IPS-20b (cell line): ENCODE results near the gene PLEKHG3.

Experiments used
- H3K27ac ChIP-seq: one replicate; pipeline ENCODE4 v1.5.1; 2013; ENCODE audit warnings: low read length
- H3K27me3 ChIP-seq: 2 replicates; pipeline ENCODE4 v1.6.1; 2013; ENCODE audit warnings: mild to moderate bottlenecking, low read length, inconsistent platforms; ENCODE audit not compliant: insufficient read depth
- H3K36me3 ChIP-seq: 2 replicates; pipeline ENCODE4 v1.6.1; 2013; ENCODE audit warnings: low read depth, mild to moderate bottlenecking, inconsistent platforms, low read length, moderate library complexity; ENCODE audit not compliant: insufficient read depth
- H3K4me1 ChIP-seq: 2 replicates; pipeline ENCODE4 v1.6.1; 2013; ENCODE audit warnings: mild to moderate bottlenecking, control low read depth, inconsistent platforms, low read length, moderate library complexity; ENCODE audit not compliant: insufficient read depth
- H3K4me3 ChIP-seq: 2 replicates; pipeline ENCODE4 v1.5.1; 2013; ENCODE audit warnings: mild to moderate bottlenecking, low read length, inconsistent platforms
- H3K9ac ChIP-seq: 2 replicates; pipeline ENCODE4 v1.6.1; 2013; ENCODE audit warnings: low read depth, mild to moderate bottlenecking, inconsistent platforms, low read length, moderate library complexity
- H3K9me3 ChIP-seq: 2 replicates; pipeline ENCODE4 v1.6.1; 2013; ENCODE audit warnings: mild to moderate bottlenecking, low read depth, low read length, inconsistent platforms; ENCODE audit not compliant: insufficient read depth

Gene PLEKHG3

DNA sequence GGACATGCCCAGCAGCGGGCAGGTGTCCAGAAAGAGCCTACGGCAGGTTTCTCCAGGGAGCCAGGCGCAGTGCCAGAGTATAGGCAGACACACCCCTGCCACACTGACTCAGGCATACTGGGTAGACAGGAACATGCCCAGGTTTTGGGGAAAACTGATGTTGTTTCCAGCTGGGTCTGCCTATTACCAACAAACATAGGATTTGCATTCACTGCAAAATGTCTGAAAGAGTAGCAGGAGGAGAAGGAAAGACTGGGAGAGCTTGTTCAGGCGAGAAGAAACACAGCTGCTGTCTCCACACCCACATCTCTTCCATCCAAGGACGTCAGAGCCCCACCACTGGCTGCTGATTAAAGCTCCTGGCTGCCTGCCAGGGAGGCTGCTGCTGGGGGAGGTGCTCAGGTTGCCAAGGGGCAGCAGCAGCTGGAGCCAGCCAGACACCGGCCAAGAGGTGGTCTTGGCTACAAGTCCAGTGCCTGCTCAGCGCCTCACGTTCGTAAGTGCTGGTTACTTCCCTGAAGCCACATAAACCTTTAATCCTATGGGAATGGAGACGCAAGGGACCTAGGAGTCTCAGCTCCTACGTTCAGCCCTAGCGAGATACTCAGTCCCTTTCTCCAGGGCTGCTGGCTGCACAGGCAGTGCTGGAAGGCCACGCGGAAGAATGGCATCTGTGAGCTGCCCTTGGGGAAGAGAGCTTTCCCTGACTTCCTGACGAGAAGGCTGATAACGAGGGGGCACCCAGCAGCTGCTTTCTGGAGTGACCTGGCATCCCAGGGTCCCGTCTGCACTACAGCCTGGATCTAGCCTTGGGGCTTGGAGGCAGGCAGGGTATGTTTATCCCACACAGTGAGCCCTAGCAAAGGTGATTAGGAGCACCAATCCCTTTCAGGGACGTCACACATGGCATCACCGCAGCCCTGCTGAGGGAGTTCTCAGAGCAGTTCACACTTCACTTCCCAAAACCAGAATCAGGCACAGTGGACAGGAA is 58.1 kb downstream of the PLEKHG3 start:
- no peaks in the 10 kb centered on the region for H3K9me3 ChIP-seq
- H3K4me3 ChIP-seq = no peak overlapping the region
- no peak overlapping the region for H3K27ac ChIP-seq
- no peaks in the 10 kb centered on the region for H3K36me3 ChIP-seq
- H3K27me3 ChIP-seq = peaks cover 14% of the 10 kb centered on the region
- no peak overlapping the region for H3K9ac ChIP-seq
- peaks cover 22% of the 10 kb centered on the region for H3K4me1 ChIP-seq

DNA sequence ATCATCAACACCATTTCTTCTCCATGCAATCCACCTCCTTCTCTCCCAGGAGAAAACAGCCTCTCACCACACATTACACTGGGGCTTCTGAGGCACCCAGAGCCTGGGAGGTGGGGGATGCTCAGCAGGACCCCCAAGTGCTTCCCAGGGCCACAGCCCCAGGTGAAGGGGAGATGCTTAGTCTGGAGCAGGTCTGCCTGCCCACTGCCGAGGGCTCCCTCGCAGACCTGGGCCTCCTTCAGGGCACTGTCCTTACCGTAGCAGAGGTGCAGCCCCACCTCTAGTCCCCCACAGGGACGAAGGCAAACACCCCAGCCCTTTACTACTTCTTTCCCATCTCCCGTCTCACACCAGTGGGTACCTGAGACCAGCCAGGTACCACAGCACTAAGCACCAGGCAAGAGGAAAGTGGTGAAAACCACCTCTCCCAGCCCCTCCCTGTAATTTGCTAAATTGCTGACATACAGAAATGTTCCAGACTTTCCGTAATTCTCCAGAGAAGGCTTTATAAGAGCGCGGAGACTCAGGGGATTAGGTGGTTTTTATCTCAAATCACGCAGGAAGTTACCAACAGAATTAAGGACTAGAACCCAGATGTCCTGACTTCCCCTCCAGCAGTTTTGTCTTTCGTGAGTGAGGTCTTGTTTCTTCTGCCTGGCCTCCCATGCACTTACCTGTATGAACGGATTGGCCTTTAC is 59.0 kb downstream of the PLEKHG3 start:
- no peaks in the 10 kb centered on the region for H3K36me3 ChIP-seq
- no peak overlapping the region for H3K4me3 ChIP-seq
- H3K4me1 ChIP-seq = peaks cover 18% of the 10 kb centered on the region
- peaks cover 14% of the 10 kb centered on the region for H3K27me3 ChIP-seq
- H3K9ac ChIP-seq = no peak overlapping the region
- H3K27ac ChIP-seq = no peak overlapping the region
- H3K9me3 ChIP-seq = no peaks in the 10 kb centered on the region

DNA sequence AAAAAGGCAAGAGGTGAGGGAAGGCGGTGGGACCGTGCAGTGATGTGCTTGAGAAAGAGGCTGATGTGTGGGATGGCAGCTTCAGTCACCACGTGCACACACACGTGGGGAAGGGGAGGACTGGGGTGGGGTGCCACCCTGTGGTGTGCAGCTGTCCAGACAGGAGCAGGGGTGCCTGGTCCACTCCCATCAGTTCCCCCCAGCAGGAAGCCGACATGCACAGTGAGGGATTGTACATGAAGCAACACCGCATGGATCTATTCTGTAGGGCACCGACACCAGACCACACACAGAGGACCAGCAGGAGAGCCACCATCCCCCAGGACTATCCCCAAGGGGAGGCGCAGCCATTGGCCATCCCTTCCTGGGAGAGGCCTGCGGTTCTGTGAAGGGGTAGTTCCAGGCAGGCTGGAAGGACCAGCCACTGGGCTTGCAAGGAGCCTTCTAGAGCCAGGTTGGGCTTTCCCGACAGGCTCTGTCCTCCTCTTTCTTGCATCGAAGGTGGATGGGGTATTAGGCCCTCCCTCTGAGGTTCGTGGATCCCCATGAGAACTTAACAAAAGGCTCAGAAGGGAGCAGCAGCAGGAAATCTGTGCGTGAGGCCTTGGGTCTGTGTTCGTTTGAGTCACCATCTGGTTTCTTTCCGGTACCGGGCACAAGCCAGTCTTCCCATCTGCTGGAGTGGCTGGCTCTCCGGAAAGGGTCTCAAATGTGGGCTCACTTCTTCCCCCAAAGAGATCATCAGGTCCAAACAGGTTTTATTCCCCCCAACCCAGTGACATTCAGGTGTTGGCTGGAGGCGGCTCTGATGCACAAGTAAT is 59.8 kb downstream of the PLEKHG3 start:
- H3K27me3 ChIP-seq = peaks cover 14% of the 10 kb centered on the region
- no peak overlapping the region; the same call in 1 of the 2 replicates for H3K4me3 ChIP-seq
- H3K36me3 ChIP-seq = no peaks in the 10 kb centered on the region
- peaks cover 14% of the 10 kb centered on the region for H3K4me1 ChIP-seq
- no peak overlapping the region for H3K27ac ChIP-seq
- no peaks in the 10 kb centered on the region for H3K9me3 ChIP-seq
- H3K9ac ChIP-seq = no peak overlapping the region; the same call in 1 of the 2 replicates

DNA sequence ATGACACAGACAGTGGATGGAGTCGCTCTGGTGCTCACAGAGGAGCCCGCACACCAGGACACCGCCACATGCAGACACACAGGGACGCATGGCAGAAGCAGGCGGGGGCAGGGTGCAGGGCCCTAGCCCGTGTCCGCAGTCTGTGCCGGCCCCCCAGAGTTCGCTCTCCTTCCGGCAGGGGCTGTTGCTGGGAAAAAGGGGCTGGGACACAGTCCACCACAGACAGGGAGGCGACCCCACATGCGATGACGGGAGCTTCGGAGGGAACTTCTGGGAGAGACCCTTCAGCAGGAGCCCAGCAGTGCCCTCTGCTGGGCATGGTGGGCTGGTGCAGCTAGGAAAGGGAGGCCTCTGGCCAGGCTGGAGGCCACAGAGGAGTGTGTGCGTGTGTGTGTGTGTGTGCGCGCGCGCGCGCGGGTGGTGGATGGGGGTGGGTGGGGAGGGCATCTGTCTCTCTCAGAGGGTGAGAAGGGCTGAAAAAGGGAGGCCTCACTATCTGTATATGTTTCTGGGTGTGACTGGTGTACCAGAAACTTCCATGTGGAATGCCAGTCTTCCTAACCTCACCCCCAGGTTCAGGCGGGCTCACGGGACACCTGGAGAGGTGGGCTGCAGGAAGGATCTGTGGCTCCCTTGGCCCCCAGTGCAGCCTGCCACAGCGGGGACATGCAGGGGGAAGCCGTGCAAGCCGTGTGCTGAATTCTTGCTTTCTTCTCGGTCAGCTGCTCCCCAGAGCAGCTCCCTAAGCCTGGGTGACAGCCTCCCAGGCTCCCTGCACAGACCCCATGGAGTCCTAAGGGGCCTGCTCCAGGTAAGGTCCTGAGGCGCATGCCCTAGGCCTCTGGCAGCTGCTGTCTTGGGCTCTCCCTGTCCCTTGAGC is 60.7 kb downstream of the PLEKHG3 start:
- H3K27me3 ChIP-seq = peaks cover 14% of the 10 kb centered on the region
- H3K9me3 ChIP-seq = no peaks in the 10 kb centered on the region
- H3K4me3 ChIP-seq = peak overlapping the region; percentile 34; the same call in 1 of the 2 replicates
- no peaks in the 10 kb centered on the region for H3K36me3 ChIP-seq
- H3K9ac ChIP-seq = no peak overlapping the region; the same call in 1 of the 2 replicates
- peaks cover 14% of the 10 kb centered on the region for H3K4me1 ChIP-seq
- no peak overlapping the region for H3K27ac ChIP-seq

DNA sequence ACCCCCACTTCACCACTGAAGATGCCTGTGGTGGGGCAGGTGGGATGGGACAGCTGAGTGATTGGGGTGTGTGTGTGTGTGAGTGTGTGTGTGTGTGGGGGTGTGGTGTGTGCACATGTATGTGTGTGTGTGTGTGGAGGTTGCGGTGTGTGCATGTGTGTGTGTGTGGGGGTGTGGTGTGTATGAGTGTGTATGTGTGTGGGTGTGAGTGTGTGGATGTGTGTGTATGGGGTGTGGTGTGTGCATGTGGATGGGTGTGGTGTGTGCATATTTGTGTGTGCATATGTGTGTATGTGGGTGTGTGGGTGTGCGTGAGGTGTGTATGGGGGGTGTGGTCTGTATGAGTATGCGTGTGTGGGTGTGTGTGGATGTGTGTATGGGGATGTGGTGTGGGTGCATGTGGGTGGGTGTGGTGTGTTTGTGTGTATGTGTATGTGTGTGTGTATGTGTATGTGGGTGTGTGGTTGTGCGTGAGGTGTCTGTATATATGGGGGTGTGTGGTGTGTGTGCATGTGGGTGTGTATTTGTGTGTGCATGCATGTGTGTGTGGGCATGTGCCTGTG is 61.6 kb downstream of the PLEKHG3 start:
- H3K27me3 ChIP-seq = peaks cover 14% of the 10 kb centered on the region
- no peaks in the 10 kb centered on the region for H3K9me3 ChIP-seq
- H3K4me1 ChIP-seq = peaks cover 14% of the 10 kb centered on the region
- no peak overlapping the region for H3K4me3 ChIP-seq
- H3K9ac ChIP-seq = no peak overlapping the region
- no peak overlapping the region for H3K27ac ChIP-seq
- no peaks in the 10 kb centered on the region for H3K36me3 ChIP-seq

DNA sequence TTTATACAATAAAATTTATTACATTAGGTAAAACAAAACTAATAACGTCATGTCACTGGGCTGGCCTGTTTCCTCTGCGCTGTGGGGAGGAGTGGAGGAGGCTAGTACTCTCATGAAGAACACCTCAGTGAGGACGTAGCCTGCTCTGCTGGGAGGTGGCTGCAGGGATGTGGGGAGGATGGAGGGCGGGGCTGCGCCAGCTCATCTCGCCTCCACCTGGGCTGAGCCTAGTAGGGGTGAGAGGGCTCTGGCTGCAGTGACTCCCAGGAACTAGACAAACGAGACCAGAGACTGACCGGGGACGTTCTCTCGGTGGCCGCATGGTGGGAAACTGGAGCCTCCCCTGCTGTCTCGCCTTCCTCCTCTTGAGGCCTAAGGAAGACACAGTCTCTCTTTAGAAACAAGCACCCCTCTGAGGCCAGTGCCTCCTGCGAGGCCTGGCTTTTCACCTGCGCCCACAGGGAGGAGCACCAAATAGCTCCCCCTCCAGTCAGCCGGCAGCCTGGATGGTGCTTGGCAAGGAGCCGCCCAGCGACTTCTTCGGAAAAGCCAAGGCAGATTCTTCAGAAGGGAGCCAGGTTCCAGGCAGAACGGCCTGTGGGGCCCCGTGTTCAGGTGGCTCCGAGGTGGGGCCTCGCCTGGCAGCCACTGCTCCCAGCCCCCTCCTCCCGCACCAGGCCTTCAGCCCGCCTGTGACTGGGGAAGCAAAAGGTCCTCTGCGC is 62.4 kb downstream of the PLEKHG3 start:
- Histone ChIP-seq H3K9ac (no peak overlapping the region), H3K9me3 (no peaks in the 10 kb centered on the region), H3K4me1 (peaks cover 14% of the 10 kb centered on the region), H3K36me3 (no peaks in the 10 kb centered on the region), H3K27me3 (peaks cover 14% of the 10 kb centered on the region), H3K27ac (no peak overlapping the region), H3K4me3 (no peak overlapping the region)

DNA sequence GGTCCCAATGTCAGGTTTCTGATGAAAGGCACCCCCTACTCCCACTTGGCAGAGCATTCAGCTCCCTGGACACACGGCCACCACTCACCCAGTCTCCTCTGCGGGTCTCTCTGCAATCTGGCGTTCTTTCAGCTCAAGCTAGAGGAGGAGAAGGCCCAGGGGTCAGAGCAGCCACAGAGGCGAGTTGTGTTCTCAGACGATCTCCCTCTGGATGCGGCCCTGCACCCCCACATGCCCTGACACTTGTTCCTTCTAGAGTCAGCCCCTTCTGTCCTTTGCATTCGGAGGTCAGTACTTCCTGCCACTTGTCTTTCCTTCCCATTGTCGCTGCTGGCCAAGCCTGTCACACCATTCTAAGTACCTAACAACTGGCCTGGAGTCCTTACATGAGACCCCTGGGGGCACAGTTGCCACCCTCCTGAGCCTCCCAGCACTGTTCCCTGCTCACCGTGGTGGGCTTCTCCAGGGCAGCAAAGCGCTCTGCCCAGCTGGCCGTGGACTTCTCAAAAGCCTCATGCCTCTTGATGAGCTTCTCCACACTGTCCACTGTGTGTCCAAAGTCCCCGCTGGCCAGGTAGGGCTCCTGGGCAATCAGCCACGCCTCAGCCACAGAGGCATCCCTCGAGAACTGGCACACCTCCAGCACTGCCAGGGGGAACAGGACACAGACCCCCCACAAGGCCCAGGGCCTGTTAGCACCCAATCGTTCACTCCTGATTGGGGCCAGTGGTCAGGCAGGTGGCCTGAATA is 63.2 kb downstream of the PLEKHG3 start:
- H3K36me3 ChIP-seq = no peaks in the 10 kb centered on the region
- peaks cover 14% of the 10 kb centered on the region for H3K4me1 ChIP-seq
- no peak overlapping the region for H3K27ac ChIP-seq
- H3K9ac ChIP-seq = no peak overlapping the region
- no peak overlapping the region for H3K4me3 ChIP-seq
- no peaks in the 10 kb centered on the region for H3K9me3 ChIP-seq
- H3K27me3 ChIP-seq = peaks cover 14% of the 10 kb centered on the region

DNA sequence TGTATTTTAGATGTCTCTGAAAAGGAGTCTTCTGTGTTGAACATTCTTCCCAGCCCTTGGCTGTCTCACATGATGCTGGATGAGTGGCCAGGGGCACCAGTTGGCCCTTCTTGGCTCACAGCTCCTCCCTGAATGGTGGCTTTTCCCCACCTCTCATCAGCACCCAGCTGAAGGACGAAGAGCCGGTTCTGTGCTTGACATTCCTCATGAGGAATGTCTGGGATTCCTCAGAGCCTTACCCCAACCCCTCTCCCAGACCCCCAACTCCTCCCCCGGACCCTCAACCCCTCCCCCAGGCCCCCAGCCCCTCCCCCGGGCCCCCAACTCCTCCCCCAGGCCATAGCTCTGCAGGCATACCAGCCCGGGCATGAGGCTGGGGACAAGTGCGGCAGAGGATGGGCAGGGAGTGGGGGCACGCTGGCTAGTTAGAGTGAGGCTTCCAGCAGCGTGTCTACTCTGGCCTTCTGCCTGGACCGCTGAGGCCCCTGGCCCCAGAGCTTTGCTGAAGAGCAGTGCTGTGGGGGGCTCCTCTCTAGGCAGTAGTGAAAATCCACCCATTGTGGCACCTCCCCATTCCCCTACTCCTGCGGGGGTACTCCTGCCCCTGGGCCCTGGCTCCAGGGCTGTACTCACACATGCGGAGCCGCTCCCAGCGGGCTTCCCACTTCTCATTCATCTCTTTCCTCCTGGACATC is 64.3 kb downstream of the PLEKHG3 start:
- no peaks in the 10 kb centered on the region for H3K36me3 ChIP-seq
- H3K27me3 ChIP-seq = peaks cover 11% of the 10 kb centered on the region
- H3K9ac ChIP-seq = no peak overlapping the region
- peaks cover 14% of the 10 kb centered on the region for H3K4me1 ChIP-seq
- no peak overlapping the region for H3K27ac ChIP-seq
- H3K4me3 ChIP-seq = no peak overlapping the region
- no peaks in the 10 kb centered on the region for H3K9me3 ChIP-seq

DNA sequence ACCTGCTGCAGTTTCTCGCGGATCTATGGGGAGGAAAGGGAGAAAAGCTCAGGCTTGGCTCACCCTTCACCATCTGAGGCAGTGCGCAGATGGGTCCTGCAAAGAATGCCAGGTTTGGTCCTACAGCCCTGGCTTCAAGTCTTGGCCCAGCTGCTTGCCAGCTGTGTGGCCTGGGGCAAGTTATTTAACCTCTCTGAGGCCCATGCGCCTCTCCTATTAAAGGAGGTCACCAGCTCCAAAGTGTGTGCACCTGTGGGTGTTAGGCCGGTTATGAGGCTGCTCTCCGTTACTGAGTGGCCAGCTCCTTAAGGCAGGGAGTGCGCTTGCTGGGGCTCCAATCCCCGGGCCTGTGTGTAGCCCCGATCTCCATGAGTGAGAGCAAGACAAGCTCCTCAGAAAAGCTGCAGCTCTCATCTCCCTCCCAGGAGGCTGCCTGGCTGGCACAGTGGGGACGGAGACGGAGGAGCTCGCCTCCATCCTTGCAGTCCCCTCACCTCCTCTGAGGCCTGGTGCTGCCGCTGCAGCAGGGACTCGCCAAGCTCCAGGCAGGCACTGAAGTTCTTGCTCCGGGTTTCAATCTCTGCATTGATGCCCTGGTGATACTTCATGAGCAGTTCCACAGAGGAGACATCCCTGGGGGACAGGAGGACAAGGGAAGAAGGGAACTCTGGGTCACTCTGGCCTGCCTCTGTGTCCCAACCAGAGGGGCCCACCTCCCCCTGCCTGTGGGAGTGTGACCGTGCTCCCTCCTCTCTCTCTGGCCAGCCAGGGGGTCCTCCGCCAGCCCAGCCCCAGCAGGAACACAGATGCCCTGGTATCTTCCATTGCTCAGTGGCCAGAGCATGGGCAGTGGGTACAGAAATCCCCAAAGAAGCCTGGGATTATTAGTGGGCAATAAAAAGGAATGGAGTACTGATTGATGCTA is 65.1 kb downstream of the PLEKHG3 start:
- H3K36me3 ChIP-seq = no peaks in the 10 kb centered on the region
- H3K27me3 ChIP-seq = peaks cover 3% of the 10 kb centered on the region
- no peak overlapping the region for H3K27ac ChIP-seq
- H3K4me1 ChIP-seq = peaks cover 10% of the 10 kb centered on the region
- H3K9me3 ChIP-seq = no peaks in the 10 kb centered on the region
- no peak overlapping the region for H3K4me3 ChIP-seq
- no peak overlapping the region for H3K9ac ChIP-seq
